Activated naive CD4-positive, alpha-beta T cell treated with anti-CD3 and anti-CD28 coated beads, Interleukin-2, amount 10 ng/mL, durations not matched to agents 7 days and 5 days (primary cell): ENCODE results near the gene KBTBD3.
"Not testable (repeated sequence)": the region's sequence is repeated elsewhere in the genome, so short reads cannot be mapped to it uniquely, and the experiment has no call there.

Source experiments
- CTCF ChIA-PET: fragments of 350-600 bp; sonication (Branson Sonifier 250); formaldehyde crosslinking; loops from one replicate; lab custom pipeline; 2021; ENCODE audit warnings: antibody characterized with exemption; lab: Charles Lee
- DNase-seq: peaks from one replicate; pipeline ENCODE4 v3.0.0-alpha.2; 2020
- H3K27ac Mint-ChIP-seq: one replicate; pipeline ENCODE4 v1.8.0; 2021; ENCODE audit warnings: mild to moderate bottlenecking, moderate library complexity, mixed read lengths
- H3K27me3 Mint-ChIP-seq: one replicate; pipeline ENCODE4 v1.8.0; 2021; ENCODE audit warnings: mild to moderate bottlenecking, mixed read lengths
- H3K36me3 Mint-ChIP-seq: one replicate; pipeline ENCODE4 v1.8.0; 2021; ENCODE audit warnings: mixed read lengths
- H3K4me1 Mint-ChIP-seq: one replicate; pipeline ENCODE4 v1.8.0; 2021; ENCODE audit warnings: mixed read lengths
- H3K4me3 Mint-ChIP-seq: one replicate; pipeline ENCODE4 v1.8.0; 2021; ENCODE audit warnings: mild to moderate bottlenecking, moderate library complexity, mixed read lengths
- H3K9me3 Mint-ChIP-seq: one replicate; pipeline ENCODE4 v1.8.0; 2021; ENCODE audit warnings: mixed read lengths

KBTBD3 gene

DNA sequence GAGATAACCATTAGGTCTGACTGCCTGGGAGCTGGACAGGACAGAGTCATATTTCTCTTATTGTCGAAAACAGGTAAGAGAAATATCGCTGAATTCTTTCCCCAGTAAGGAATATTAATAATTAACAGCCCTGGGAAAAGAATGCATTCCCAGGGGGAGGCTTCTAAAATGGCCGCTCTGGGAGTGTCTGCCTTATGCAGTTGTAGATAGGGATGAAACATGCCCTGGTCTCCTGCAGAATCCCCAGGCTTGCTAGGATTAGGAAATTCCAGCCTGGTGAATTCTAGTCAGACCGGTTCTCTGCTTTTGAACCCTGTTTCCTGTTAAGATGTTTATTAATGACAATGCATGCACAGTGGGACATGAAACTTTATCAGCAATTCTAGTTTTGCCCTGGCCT lies 74.1 kb downstream of the KBTBD3 start:
- H3K27ac Mint-ChIP-seq, H3K27me3 Mint-ChIP-seq, CTCF ChIA-PET, H3K4me3 Mint-ChIP-seq, H3K9me3 Mint-ChIP-seq, DNase-seq, H3K4me1 Mint-ChIP-seq: not testable (repeated sequence)
- peaks cover 53% of the 10 kb centered on the region for H3K36me3 Mint-ChIP-seq

DNA sequence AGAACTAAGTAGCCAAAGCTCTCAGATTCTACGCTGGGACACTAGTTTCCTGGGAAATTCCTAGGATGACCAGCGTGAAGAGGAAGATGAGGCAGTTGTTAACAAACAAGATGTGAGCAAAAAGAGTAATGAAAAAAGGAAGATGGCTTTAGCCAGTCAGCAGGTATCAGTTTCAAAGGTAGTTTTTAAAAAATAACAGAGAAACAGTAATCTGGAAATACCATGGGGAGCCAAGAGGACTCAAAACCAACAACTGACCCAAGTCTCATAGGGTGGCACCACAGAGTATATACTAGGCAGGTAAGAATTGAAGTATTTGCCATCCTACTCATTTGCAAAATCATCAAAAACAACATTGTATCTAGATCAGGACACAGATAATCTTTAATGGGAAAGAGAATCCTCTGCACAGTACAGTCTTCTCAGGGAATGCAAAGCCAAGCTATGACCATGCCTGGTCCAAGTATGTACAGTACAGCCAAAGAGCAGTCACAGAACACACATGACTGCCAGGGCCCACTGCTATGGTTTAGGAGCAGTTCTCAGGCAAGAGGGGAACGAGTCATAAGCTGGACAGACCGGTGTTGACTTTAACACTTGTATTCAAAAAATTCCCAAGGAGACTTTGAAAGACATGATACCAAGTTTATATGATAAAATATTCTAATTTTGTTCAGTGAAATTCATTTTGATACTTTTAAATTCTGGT lies 75.7 kb downstream of the KBTBD3 start:
- CTCF ChIA-PET, result no interaction called here
- Mint-ChIP-seq H3K36me3 (peaks cover 43% of the 10 kb centered on the region), H3K4me3 (no peak overlapping the region), H3K27ac (no peak overlapping the region), H3K4me1 (no peaks in the 10 kb centered on the region), H3K9me3 (peaks cover 8% of the 10 kb centered on the region), H3K27me3 (no peaks in the 10 kb centered on the region)
- no peak for DNase-seq
